Superior temporal gyrus (tissue), 1 donor: Measurements from ENCODE around the gene DNAAF5.

Experiments
- DNase-seq: peaks from one replicate; pipeline ENCODE4 v3.0.0-alpha.2; 2016; ENCODE audit errors: extremely low spot score

DNAAF5 gene

GRCh38 chr7:815284-816216, 89.1 kb downstream of the DNAAF5 start:
- no peak for DNase-seq

GRCh38 chr7:816300-816750, 89.8 kb downstream of the DNAAF5 start:
- DNase-seq, result peak; percentile 96

GRCh38 chr7:816751-817671, 90.5 kb downstream of the DNAAF5 start:
- DNase-seq, result no peak

- DNase-seq, result no peak
These were observed 91.7 kb downstream of the DNAAF5 start for GRCh38 chr7:818031-818699.

GRCh38 chr7:820341-820740, 93.8 kb downstream of the DNAAF5 start:
- DNase-seq, result no peak

- no peak for DNase-seq
These were observed 95.2 kb downstream of the DNAAF5 start for GRCh38 chr7:821688-822087.

- no peak for DNase-seq
These were observed 96.3 kb downstream of the DNAAF5 start for GRCh38 chr7:822692-823276.

- DNase-seq, result no peak
These were observed 97.2 kb downstream of the DNAAF5 start for GRCh38 chr7:823649-824048.

GRCh38 chr7:824081-824480, 97.6 kb downstream of the DNAAF5 start:
- DNase-seq, result no peak

- DNase-seq, result no peak
These were observed 98.2 kb downstream of the DNAAF5 start for GRCh38 chr7:824664-825063.

- DNase-seq, result no peak
These were observed 98.9 kb downstream of the DNAAF5 start for GRCh38 chr7:825386-825785.

GRCh38 chr7:826230-826917, 99.9 kb downstream of the DNAAF5 start:
- no peak for DNase-seq

- DNase-seq, result no peak
These were observed 102.5 kb downstream of the DNAAF5 start for GRCh38 chr7:828793-829561.

- no peak for DNase-seq
These were observed 103.6 kb downstream of the DNAAF5 start for GRCh38 chr7:830069-830468.

- no peak for DNase-seq
These were observed 105.2 kb downstream of the DNAAF5 start for GRCh38 chr7:831596-832166.

GRCh38 chr7:832167-832967, 105.9 kb downstream of the DNAAF5 start, which contains the start of gene SUN1:
Gene SUN1 (plus strand): TSS chr7:832476. CDS start chr7:832525, 49 bp downstream.
- DNase-seq, result no peak

GRCh38 chr7:832968-833424, 106.5 kb downstream of the DNAAF5 start:
- DNase-seq, result no peak

GRCh38 chr7:833601-834258, 107.2 kb downstream of the DNAAF5 start:
- DNase-seq, result no peak
